GM18511 (cell line): ENCODE results near the gene CLNK.

ENCODE experiments used
- ATAC-seq: cut with Tn5 transposase; IDR thresholded peaks from one replicate; pipeline ENCODE4 v1.9.1; 2021; ENCODE audit warnings: mild to moderate bottlenecking, moderate library complexity; ENCODE audit not compliant: unreplicated experiment

CLNK gene

GRCh38 chr4:10527438-10527837 lies 157.1 kb downstream of the CLNK start:
- ATAC-seq = no peak

GRCh38 chr4:10526429-10527222 lies 157.9 kb downstream of the CLNK start:
- ATAC-seq = no peak

- ATAC-seq = no peak
These were observed 160.3 kb downstream of the CLNK start for GRCh38 chr4:10524196-10524833.

GRCh38 chr4:10521424-10521823 lies 163.1 kb downstream of the CLNK start:
- ATAC-seq = no peak

GRCh38 chr4:10509733-10510132 lies 174.8 kb downstream of the CLNK start:
- ATAC-seq = no peak

GRCh38 chr4:10506077-10506476 lies 178.5 kb downstream of the CLNK start:
- ATAC-seq = no peak

- ATAC-seq = no peak
These were observed 179.9 kb downstream of the CLNK start for GRCh38 chr4:10504570-10505179.

- ATAC-seq = no peak
These were observed 181.9 kb downstream of the CLNK start for GRCh38 chr4:10502717-10503116.

- ATAC-seq = no peak
These were observed 183.8 kb downstream of the CLNK start for GRCh38 chr4:10500776-10501175.

- no peak for ATAC-seq
These were observed 188.4 kb downstream of the CLNK start for GRCh38 chr4:10496200-10496599.

GRCh38 chr4:10495651-10496050 lies 188.9 kb downstream of the CLNK start:
- ATAC-seq = no peak

- ATAC-seq = no peak
These were observed 192.1 kb downstream of the CLNK start for GRCh38 chr4:10492464-10492863.

- ATAC-seq = no peak
These were observed 193.2 kb downstream of the CLNK start for GRCh38 chr4:10491401-10491800.

- ATAC-seq = no peak
These were observed 193.6 kb downstream of the CLNK start for GRCh38 chr4:10490996-10491395.

GRCh38 chr4:10482913-10483312 lies 201.7 kb downstream of the CLNK start:
- no peak for ATAC-seq

- no peak for ATAC-seq
These were observed 204.0 kb downstream of the CLNK start for GRCh38 chr4:10480616-10481015.

GRCh38 chr4:10478621-10479020 lies 205.9 kb downstream of the CLNK start:
- no peak for ATAC-seq

- no peak for ATAC-seq
These were observed 214.1 kb downstream of the CLNK start for GRCh38 chr4:10470505-10470904.

- ATAC-seq = no peak
These were observed 218.4 kb downstream of the CLNK start for GRCh38 chr4:10466161-10466560.

- no peak for ATAC-seq
These were observed 221.7 kb downstream of the CLNK start for GRCh38 chr4:10462876-10463275.

- ATAC-seq = no peak
These were observed 222.6 kb downstream of the CLNK start for GRCh38 chr4:10461850-10462400.
